NK-92 treated with Interleukin-12 subunit alpha and Interleukin-12 subunit beta, amount 100 ng/mL, for 24 hours (cell line): Measurements from ENCODE around the gene PUM2.
"Not testable (repeated sequence)": the region's sequence is repeated elsewhere in the genome, so short reads cannot be mapped to it uniquely, and the experiment has no call there.

Source experiments
- DNase-seq: peaks from one replicate; lab custom pipeline; 2025; lab: John Stamatoyannopoulos, UW

PUM2 gene, protein sequence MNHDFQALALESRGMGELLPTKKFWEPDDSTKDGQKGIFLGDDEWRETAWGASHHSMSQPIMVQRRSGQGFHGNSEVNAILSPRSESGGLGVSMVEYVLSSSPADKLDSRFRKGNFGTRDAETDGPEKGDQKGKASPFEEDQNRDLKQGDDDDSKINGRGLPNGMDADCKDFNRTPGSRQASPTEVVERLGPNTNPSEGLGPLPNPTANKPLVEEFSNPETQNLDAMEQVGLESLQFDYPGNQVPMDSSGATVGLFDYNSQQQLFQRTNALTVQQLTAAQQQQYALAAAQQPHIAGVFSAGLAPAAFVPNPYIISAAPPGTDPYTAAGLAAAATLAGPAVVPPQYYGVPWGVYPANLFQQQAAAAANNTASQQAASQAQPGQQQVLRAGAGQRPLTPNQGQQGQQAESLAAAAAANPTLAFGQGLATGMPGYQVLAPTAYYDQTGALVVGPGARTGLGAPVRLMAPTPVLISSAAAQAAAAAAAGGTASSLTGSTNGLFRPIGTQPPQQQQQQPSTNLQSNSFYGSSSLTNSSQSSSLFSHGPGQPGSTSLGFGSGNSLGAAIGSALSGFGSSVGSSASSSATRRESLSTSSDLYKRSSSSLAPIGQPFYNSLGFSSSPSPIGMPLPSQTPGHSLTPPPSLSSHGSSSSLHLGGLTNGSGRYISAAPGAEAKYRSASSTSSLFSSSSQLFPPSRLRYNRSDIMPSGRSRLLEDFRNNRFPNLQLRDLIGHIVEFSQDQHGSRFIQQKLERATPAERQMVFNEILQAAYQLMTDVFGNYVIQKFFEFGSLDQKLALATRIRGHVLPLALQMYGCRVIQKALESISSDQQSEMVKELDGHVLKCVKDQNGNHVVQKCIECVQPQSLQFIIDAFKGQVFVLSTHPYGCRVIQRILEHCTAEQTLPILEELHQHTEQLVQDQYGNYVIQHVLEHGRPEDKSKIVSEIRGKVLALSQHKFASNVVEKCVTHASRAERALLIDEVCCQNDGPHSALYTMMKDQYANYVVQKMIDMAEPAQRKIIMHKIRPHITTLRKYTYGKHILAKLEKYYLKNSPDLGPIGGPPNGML

DNA sequence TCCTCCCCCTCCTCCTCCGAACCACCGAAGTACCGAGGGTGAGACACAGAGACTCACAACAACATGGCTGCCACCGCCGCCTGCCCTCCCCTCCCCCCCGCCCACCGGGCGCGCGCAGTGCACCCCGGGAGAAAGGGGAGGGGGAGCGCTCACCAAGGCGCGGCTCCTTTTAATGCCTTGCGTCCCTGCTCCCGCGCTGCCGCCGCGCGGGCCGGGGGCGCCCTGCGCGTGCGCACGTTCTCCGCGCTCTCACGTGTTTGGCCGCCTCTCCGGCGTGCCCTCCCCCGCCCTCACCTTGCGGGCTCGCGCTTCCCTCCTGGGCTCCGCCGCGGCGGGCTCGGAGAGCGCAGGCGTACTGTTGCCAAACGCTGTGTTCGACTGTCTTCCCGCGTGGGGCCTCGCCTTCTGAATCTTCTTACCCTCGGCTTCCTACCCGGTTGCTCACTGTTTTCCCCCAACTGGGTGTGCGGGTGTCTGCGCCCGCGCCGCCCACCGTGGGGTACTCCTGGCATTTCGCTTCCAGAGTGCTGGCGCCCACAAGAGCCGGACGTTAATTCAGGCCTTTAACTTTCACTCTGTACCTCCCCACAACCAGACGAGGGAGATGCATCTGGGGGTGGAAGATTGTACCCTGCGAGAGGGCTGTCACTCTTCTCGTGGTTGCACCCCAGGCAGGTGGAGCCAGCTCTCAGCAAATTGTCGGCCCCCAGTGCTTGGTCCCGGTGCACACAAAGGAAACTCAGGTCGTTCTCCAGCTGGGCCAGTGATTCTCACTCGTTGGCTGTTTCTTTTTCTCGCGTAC, at the start of gene PUM2:
Gene PUM2 (minus strand): TSS at position 92 of the 802 bp plus-strand sequence. CDS start 23,484 bp downstream, outside the sequence.
- peak; percentile 85 for DNase-seq

DNA sequence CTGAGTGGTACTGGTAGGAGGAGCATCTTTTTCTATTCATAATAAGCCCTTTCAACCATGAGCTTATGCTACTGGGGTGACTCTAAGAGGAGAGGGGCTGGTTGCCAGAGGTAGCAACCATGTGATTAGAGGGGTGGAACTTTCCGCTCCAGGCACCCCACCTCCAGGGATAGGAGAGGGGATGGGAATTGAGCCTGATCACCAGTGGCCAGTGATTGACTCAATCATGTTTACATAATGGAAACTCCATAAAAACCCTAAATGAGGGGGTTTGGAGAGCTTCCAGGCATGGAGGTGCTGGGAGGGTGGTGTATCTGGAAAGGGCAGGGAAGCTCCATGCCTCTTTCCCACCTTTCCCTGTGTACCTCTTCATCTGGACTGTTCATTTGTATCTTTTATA, 49.7 kb upstream of the PUM2 start:
- DNase-seq = no peak

DNA sequence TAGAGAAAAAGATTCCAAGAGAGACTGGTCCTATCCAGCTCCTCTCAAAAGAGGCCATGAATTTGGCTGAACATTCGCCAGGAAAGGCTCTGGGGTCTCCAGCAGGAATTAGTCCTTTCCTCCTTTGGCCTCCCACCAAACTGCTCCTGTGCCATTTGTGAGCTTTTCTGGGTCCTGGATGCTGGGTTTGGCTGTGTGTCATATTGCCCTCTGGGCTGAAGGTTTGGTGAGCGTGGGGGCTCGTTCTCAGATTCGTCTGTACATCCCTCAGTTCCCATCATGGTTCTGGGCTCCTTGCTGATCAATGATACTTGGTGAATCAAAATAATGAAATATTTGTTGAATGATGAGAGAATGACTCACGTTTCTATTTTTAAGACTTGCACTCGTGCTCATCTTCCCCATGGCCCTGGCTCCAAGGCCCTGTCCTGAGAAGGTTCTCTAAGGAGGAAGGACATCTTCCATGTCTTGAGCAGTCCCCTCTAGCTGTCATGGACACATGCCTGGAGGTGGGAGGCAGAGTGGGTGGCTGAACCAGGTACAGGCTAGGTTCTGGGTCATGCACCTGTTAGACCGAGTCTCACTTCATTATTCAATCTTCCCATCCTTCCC, 48.4 kb upstream of the PUM2 start:
- no peak for DNase-seq

DNA sequence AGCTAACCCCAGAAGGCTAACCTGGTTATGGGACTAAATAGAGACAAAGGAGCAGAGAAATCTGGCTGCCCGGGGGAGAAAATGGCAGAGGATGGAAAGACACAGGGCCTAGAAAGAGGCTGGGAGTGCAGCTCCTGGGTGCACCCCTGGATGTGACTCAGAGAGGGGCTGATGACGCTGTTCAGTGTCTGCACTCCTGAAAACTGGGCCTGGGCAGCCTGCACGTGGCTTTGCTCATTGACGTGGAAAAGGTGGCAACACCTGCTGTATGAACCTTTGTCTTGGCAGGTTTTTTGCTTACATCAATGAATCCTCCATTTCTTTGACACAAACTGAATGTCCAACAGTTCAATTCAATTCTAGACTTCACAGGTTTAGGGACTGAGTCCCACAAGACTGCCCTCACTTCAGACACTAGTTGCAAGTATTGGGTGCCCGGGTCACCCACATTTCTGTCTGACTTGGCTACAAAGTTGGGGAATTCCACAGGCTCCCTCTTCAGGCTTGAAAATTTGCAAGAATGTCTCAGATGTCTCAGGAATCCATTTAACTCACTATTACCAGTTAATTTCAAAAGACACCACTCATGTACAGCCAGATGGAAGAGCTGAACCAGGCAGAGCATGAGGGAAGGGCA, 47.3 kb upstream of the PUM2 start:
- no peak for DNase-seq

DNA sequence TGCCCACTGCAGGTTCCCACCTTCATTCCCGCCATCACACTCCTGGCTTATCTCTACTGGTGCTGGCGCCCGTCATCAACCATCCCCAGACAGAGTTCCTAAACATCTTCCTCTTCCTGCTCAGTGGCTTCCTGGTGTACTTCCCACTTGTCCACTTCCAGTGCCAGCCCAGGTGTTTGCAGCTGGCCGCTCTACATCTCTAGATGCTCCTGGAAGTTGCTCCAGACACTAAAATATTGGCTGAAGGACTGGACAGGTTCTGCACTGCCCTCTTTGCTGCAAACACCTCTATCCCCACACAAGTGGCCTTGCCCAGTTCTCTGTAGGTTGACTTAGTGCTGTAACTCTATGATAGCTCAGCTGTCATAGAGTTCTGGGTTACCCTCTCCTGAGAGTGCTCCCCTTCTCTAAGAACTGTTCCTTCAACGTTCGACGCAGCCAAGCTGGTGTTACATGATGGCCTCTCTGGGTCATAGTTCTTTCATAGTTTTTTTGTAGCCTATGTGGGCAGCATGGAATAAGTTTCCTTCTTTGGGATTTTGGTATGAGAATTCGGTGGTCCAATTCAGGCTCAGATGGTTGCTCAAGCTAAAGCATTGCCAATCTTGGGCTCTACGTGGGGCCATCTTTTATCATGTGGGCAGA, 45.8 kb upstream of the PUM2 start:
- DNase-seq = no peak

DNA sequence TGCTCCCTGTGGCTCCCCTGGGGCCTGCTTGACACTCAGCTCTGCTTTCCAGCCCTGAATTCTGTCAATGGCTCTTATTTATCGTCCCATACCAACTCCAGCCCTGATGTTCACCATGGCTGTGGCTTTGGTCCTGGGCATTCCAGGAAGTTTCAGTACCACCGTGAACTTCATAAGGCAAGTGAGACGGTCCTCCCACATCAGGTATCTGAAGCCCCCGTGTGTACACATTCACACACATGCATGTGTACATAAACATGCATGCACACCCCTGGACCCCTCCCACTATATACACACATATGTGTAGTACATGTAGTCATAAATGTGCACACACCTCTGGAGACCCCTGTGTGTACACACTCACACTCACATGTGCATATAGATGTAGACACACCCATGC, 43.3 kb upstream of the PUM2 start:
- no peak for DNase-seq

DNA sequence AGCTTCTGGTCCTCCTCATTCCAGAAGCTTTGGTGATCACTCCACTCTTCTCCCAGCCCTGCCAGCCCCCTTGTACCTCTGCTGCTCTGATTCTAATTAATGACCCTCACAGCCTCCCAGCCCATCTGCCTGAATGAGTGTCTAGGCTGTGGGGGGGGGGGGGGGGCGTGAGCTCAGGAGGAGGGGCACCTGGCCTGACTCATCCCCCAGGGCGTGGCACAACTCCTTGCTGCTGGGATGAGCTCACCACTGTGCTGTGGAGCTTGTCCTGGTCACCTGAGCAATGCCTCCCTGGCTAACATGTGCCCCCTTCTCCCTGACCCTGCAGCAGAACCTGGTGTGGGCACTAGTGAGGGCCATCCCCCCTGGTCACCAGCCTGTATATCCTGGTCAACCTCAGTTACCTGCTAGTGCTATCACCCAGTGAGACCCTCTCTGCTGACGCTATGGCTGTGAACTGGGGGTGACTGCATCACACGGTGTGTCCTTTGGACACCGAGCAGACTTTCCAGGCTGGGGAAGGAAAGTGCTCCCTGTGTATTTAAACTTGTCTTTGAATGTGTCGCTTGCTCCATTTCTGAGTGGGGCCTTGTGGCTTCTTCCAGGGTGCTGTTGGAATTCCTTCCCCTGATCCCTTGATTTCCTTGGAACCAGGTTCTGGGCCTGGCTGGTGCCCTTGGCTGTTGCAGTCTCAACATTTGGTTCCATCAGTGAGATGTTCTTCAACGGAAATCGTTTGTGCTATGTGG, 41.5 kb upstream of the PUM2 start:
- no peak for DNase-seq

DNA sequence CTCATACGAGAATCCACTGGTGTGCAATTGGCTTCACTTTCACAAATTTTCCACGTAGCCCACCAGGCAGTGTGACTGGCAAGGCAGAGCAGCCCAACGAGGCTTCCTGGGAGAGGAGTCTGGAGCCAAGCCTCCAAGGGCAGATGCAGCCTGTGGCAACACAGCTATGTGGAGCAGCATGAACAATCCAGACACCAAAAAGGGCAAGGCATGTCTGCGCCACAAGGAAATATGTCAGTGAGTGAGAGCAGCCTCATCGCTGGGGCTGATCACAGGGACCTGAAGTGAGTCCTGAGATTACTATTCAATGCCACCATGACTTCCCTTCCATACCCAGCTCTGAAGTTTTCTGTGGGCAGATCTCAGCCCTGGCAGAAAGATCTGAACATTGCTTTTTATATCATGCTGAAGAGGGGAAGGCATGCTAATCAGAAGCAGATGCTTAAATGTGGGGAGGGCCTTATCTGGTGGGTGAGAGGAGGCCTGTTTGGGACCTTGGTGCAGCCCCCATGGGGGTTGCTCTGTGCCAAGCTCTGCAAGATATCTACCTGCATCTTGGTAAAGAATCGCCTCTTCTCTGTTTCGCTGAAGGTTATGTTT, 40.0 kb upstream of the PUM2 start:
- DNase-seq = no peak

DNA sequence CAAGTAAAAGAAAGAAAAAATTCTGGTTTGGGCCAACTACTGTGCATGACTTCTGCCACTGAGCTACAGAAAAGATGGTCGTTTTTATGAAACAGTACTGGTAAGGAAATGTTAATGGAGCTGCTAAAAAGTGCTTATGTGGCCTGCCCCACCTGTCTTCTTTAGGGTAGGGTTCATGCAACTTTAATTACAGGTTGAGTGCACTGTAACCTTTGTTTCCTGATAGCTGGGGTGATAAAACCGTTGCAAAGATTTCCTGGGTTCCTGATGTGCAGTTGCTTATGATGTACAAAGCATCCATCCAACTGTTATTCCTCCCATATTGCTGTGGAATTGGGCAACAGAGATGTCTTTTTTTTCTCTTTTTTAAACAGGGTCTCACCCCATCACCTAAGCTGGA, 34.3 kb upstream of the PUM2 start:
- DNase-seq = no peak

DNA sequence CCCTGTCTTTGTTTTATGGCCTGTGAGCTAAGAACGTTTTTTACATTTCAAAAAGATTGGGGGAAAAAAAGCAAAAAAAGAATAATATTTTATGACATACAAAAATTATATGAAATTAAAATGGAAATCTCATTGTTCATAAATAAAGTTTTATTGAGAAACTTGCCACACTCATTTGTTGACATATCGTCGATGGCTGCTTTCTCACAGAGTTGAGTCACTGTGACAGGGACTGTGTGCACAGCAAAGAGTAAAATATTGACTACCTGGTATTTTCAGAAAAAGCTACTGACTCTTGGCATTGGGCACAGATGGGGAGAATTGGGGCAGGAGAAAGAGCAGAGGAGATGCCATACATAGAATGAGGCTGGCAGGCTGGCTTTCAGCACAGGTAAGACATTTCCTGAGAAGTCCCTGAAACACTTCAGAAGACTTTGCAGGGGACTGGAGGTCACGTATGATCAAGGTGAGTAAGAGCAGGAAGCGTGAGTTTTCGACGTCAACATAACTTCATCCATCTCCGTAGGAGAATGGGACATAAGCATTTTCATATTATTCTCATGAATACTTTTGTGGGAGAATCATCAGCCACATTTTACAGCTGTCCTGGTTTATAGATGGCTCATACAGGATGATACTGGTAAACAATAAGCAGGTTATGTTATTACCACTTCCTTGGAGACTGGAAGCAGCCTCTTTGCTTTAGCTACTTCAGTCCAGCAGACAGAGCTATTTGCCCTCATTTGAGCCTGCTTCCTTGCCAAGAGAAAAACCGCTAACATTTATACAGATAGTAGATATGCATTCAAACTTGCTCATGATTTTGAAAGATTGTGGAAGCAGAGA, 32.5 kb upstream of the PUM2 start:
- no peak for DNase-seq

DNA sequence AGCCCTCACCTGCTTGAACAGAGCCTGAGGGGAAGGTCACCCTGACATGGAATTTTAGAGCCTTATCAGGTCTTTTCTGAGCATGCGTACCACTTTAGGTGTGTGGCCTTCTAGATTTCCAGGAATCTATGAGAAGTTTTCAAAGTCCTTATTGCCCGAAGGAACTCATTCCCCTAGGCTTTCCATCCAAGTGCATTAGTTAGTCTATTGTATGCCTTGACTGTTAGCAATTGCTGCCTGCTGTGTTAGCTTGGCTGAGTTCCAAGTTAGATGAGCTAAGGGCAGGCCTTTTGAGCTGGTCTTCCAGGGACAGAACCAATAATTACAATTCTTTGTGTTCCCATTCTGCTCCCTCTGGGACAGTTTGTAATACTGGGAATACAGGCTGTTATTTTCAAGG, 30.8 kb upstream of the PUM2 start:
- no peak for DNase-seq

DNA sequence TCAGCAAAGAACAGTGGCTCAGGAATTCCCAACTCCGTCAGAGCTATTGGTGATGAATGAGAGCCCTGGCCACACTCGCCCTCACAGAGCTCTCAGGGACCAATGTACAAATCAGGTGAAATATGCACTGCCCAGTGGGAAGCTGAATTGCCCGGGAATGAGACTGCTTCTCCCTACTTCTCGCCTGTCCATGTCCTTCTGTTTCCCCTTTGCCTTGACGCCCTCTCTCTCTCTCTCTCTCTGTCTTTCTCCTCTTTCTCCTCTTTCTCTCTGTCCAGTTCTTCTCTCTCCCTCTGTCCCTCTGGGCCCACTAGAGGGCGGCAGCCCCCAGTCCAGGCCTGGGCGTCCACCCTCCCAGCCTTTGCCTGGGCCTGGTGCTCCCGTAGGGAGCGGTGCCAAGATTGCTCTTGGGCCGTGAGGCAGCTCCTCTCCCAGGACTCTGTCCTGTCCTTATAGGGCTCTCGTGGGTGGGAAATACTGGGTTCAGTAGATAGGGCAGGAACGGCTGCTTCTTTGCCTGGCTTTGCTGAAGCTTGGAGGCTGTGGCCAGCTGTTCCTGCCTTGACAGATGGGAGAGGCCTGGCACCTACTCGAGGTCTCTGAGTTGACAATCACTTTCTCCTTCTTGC, 28.4 kb upstream of the PUM2 start:
- DNase-seq = no peak

DNA sequence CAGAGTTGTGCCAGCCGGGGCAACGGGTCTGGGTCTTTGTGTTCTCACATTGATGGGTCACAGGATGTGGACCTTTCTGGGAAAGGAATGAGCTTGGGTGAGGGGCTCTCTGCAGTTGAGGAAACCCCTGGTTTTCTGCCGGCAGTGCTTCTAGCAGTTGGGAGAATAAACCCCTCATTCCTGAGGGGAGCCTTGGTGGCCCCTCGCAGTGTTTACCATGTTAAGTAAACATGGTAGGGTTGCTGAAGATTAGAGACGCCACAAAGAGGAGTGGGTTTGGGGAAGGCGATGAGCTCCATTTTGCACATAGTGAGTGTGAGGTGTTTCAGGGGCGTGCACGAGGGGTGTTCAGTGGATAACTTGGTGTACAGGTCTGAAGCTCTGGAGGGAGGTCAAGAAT, 27.7 kb upstream of the PUM2 start:
- DNase-seq = no peak

DNA sequence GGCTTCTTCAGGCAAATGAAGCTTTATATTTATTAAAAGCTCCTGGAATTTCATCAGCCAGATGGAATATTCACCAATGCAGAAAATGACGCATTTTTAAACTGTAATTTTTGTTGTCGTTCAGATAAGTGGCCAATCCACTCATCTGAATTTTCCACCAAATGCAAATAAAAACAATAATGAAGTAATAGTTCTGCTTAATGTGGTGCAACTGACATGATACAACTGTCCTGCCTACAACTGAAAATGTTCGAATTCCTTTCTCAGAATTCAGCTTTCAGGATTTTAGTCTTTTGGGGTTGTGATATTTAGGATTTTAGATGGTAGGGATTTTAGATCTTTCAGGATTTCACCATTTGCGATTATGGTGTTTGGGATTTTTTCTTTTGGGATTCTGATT, 27.1 kb upstream of the PUM2 start:
- DNase-seq = no peak

DNA sequence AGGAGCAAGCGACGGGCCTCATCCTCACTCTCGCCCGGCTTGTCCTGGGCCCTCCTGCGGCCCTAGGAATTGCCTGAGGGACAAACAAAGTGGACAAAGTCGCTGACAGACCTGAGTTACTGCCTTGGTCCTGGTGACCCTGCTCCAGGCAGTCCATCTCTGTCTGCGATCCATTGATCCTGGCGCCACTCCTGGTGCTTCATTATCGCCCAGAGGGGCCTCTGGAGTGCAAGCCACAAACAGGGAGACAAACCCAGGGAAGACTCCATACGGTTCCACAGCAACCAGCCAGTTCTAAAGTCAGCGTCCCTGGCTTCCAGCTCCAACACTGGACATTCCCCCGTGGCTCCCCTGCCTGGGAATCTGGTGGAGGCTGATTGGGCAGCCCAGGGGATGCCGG, 24.3 kb upstream of the PUM2 start:
- not testable (repeated sequence) for DNase-seq

DNA sequence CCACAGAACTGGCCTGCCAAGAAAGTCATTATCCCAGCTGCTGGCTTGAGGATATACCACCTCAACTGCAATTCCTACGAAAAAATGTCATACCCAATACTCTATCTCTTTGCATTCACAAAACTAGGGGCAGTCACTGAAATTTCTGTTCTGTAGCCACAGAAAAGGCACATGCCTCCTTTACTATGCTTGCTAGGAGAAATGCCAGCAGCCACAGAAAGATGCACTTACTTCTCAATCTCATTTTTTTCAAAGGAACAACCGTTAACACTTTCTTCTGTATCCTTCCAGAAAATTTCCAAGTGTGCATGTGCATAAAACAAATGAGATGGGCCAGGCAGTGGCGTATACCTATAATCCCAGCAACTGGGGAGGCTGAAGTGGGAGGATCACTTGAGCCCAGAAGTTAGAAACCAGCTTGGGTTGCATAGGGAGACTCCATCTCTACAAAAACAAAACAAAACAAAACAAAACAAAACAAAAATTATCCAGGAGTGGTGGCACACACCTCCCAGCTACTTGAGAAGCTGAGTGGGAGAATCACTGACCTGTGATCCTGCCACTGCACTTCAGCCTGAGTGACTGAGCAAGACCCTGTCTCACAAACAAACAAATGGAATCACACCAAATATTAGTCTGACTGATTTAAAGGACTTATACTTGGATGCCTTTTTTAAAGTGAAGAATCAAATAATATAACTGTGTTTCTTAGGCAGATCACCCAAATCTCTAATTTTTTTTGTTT, 22.4 kb upstream of the PUM2 start:
- no peak for DNase-seq

DNA sequence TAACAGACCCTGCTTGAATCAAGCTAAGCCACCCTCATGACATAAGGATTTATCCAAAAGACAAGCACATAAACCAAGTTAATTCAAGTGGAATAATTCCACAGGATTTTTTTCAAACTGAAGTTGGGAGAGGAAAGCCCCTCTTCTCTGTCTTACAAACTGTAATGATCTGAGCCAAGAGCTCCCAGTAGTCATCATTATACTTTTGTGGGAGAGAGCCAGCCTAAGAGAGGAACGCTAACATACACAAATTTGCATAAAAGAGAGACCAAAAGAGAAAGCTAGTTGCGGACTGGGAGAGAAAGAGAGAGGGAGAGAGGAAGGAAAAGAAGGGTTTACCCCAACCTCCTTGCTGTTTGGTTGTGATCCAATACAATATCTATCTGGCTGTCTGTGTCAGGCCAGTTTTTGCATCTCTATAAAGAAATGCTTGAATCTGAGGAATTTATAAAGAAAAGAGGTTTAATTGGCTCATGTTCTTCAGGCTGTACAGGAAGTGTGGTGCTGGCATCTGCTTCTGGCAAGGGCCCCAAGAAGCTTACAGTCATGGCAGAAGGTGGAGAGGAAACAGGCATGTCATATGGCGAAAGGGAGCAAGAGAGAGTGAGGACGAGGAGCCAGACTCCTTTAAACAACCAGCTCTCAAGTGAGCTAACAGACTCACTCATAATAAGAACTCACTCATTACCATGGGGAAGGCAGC, 20.8 kb upstream of the PUM2 start:
- DNase-seq = no peak
